ENCODE data around the gene POU1F1.
"Not testable (repeated sequence)": the region's sequence is repeated elsewhere in the genome, so short reads cannot be mapped to it uniquely, and the experiment has no call there.

Gene POU1F1

GRCh38 chr3:87260270-87260669 lies 16.1 kb downstream of the POU1F1 start:
- H3K27me3 ChIP-seq (ENCODE audit: low read depth, low read length), result no peaks in the 10 kb centered on the region
- H3K9me3 ChIP-seq (ENCODE audit: insufficient read depth, low read length), result no peaks in the 10 kb centered on the region
- no peaks in the 10 kb centered on the region for H4K20me1 ChIP-seq (ENCODE audit: insufficient read depth, low read length)
- no peaks in the 10 kb centered on the region for H3K79me2 ChIP-seq (ENCODE audit: low read length)
- peak overlapping the region; percentile 40 for H3K4me3 ChIP-seq (ENCODE audit: low read length)
- peak overlapping the region; percentile 60 for H3K4me2 ChIP-seq (ENCODE audit: low read length)
- 0 out of 2 replicates have a peak overlapping the region, but pooled peaks have one; percentile 10 for H2AFZ ChIP-seq (ENCODE audit: low read depth, low read length)
- TF ChIP-seq EZH2phosphoT487 (IDR thresholded peaks at IDR 0.05; ENCODE audit: low read depth) (no peak), CTCF (IDR thresholded peaks at IDR 0.05; ENCODE audit: low read depth, low read length) (peak; percentile 90)
- H3K9ac ChIP-seq (ENCODE audit: low read length), result peak overlapping the region; percentile 22; the same call in 1 of the 2 replicates
- H3K27ac ChIP-seq (ENCODE audit: low read length), result no peak overlapping the region
- peaks cover 3% of the 10 kb centered on the region for H3K36me3 ChIP-seq (replicated peaks; ENCODE audit: low read depth, low read length)
- peaks cover 7% of the 10 kb centered on the region for H3K4me1 ChIP-seq (ENCODE audit: low read length)

GRCh38 chr3:87250009-87250408 lies 26.4 kb downstream of the POU1F1 start:
- Histone ChIP-seq H3K27ac (ENCODE audit: low read length) (no peak overlapping the region), H2AFZ (ENCODE audit: low read depth, low read length) (no peak overlapping the region), H3K4me1 (ENCODE audit: low read length) (no peaks in the 10 kb centered on the region), H3K36me3 (replicated peaks; ENCODE audit: low read depth, low read length) (peaks cover 24% of the 10 kb centered on the region), H3K9ac (ENCODE audit: low read length) (no peak overlapping the region), H3K27me3 (ENCODE audit: low read depth, low read length) (no peaks in the 10 kb centered on the region), H4K20me1 (ENCODE audit: insufficient read depth, low read length) (no peaks in the 10 kb centered on the region), H3K4me3 (ENCODE audit: low read length) (no peak overlapping the region), H3K4me2 (ENCODE audit: low read length) (no peak overlapping the region), H3K9me3 (ENCODE audit: insufficient read depth, low read length) (no peaks in the 10 kb centered on the region), H3K79me2 (ENCODE audit: low read length) (no peaks in the 10 kb centered on the region)
- TF ChIP-seq CTCF (IDR thresholded peaks at IDR 0.05; ENCODE audit: low read depth, low read length) (no peak), EZH2phosphoT487 (IDR thresholded peaks at IDR 0.05; ENCODE audit: low read depth) (no peak)

GRCh38 chr3:87248831-87249230 lies 27.6 kb downstream of the POU1F1 start:
- Histone ChIP-seq H2AFZ (ENCODE audit: low read depth, low read length) (no peak overlapping the region), H3K4me1 (ENCODE audit: low read length) (no peaks in the 10 kb centered on the region), H3K4me2 (ENCODE audit: low read length) (no peak overlapping the region), H3K27ac (ENCODE audit: low read length) (no peak overlapping the region), H3K9ac (ENCODE audit: low read length) (no peak overlapping the region), H4K20me1 (ENCODE audit: insufficient read depth, low read length) (no peaks in the 10 kb centered on the region), H3K36me3 (replicated peaks; ENCODE audit: low read depth, low read length) (peaks cover 19% of the 10 kb centered on the region), H3K9me3 (ENCODE audit: insufficient read depth, low read length) (no peaks in the 10 kb centered on the region), H3K79me2 (ENCODE audit: low read length) (no peaks in the 10 kb centered on the region), H3K4me3 (ENCODE audit: low read length) (no peak overlapping the region), H3K27me3 (ENCODE audit: low read depth, low read length) (no peaks in the 10 kb centered on the region)
- TF ChIP-seq EZH2phosphoT487 (IDR thresholded peaks at IDR 0.05; ENCODE audit: low read depth), result no peak
- no peak for TF ChIP-seq CTCF (IDR thresholded peaks at IDR 0.05; ENCODE audit: low read depth, low read length)

- not testable (repeated sequence) for H3K9ac ChIP-seq (ENCODE audit: low read length); H3K4me3 ChIP-seq (ENCODE audit: low read length); H3K79me2 ChIP-seq (ENCODE audit: low read length); H3K27me3 ChIP-seq (ENCODE audit: low read depth, low read length); H3K4me1 ChIP-seq (ENCODE audit: low read length); H3K9me3 ChIP-seq (ENCODE audit: insufficient read depth, low read length); H4K20me1 ChIP-seq (ENCODE audit: insufficient read depth, low read length); H2AFZ ChIP-seq (ENCODE audit: low read depth, low read length); H3K4me2 ChIP-seq (ENCODE audit: low read length); H3K27ac ChIP-seq (ENCODE audit: low read length)
- H3K36me3 ChIP-seq (replicated peaks; ENCODE audit: low read depth, low read length), result peaks cover 14% of the 10 kb centered on the region
Observed at GRCh38 chr3:87248231-87248630, 28.2 kb downstream of the POU1F1 start.

- Histone ChIP-seq H3K4me3 (ENCODE audit: low read length) (no peak overlapping the region), H2AFZ (ENCODE audit: low read depth, low read length) (no peak overlapping the region), H3K79me2 (ENCODE audit: low read length) (no peaks in the 10 kb centered on the region), H3K9ac (ENCODE audit: low read length) (no peak overlapping the region), H3K4me2 (ENCODE audit: low read length) (no peak overlapping the region), H3K27me3 (ENCODE audit: low read depth, low read length) (no peaks in the 10 kb centered on the region), H3K9me3 (ENCODE audit: insufficient read depth, low read length) (no peaks in the 10 kb centered on the region), H3K4me1 (ENCODE audit: low read length) (no peaks in the 10 kb centered on the region), H4K20me1 (ENCODE audit: insufficient read depth, low read length) (no peaks in the 10 kb centered on the region), H3K36me3 (replicated peaks; ENCODE audit: low read depth, low read length) (peaks cover 12% of the 10 kb centered on the region), H3K27ac (ENCODE audit: low read length) (no peak overlapping the region)
- TF ChIP-seq CTCF (IDR thresholded peaks at IDR 0.05; ENCODE audit: low read depth, low read length) (no peak), EZH2phosphoT487 (IDR thresholded peaks at IDR 0.05; ENCODE audit: low read depth) (no peak)
Observed at GRCh38 chr3:87247430-87247773, 29.0 kb downstream of the POU1F1 start.
